ENCODE measurements around the gene CDC42EP5.
"Not testable (repeated sequence)": the region's sequence is repeated elsewhere in the genome, so short reads cannot be mapped to it uniquely, and the experiment has no call there.

CDC42EP5 gene, protein sequence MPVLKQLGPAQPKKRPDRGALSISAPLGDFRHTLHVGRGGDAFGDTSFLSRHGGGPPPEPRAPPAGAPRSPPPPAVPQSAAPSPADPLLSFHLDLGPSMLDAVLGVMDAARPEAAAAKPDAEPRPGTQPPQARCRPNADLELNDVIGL

DNA sequence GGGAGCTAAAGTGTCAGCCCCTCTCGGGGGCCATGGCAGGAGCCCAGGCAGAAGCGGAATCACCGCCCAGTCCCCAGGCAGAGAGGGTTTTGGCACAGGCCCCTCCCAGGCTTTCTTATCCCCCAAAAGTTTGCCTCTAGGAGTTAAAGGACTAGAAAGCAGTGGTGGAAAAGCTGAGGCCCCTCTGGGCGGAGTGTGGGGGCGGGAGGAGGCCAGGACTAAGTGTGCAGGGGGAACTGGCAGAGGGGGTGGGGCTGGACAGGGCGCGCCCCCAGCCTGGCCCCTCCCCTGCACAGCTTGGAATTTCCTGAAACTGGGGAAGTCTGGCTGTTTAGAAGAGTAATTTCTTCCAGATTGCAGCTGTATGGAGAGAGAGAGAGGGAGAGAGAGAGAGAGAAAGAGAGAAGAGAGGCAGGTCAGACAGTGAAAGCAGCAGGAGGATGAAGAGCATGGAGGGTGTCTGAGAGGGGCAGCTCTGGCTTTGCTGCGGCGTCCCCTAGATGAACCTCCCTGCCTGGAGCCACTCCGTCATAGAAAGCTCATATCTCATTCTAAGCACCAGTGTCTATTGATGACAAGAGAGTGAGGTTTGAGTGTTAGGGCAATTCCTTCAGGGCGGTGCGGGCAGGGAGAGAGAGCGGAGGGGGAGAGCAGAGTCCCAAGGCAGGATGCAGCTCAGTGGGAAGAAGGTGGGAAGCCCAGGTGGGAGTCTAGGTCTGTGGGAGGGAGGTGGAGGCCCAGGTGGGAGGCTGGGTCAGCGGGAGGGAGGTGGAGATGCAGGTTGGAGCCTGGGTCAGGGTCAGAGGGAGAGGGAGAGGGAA lies at the start of gene CDC42EP5:
Gene CDC42EP5 (minus strand): TSS at position 226 of the 821 bp plus-strand sequence. CDS start 7,749 bp downstream, outside the sequence.
- DNase-seq (ENCODE audit: low read depth) = peak; percentile 81

DNA sequence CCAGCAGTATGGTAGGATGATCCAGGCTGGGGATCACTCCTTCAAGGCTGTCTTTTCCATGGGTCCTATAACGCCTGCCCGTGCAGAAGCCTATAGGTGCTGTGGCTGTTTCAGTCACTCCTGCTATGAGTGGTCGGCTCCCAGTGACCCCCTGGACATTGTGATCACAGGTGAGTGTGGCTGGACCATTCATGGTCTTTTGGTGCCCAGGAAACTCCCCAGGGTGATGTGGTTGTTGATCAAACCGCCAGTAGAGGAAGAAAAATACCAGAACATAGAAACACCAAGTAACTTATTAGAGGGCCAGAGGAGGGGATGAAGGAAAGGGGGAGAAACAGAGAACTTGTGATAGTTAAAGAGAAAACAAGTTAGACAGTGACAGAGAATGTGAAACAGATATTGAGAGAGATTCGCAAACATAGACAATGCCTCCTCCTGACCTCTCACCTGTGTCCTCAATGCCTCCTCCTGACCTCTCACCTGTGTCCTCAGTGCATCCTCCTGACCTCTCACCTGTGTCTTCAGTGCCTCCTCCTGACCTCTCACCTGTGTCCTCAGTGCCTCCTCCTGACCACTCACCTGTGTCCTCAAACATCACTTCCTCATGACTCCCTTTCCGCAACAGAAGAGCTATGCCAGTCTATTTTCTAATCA lies 48.9 kb upstream of the CDC42EP5 start:
- DNase-seq (ENCODE audit: low read depth) = no peak

DNA sequence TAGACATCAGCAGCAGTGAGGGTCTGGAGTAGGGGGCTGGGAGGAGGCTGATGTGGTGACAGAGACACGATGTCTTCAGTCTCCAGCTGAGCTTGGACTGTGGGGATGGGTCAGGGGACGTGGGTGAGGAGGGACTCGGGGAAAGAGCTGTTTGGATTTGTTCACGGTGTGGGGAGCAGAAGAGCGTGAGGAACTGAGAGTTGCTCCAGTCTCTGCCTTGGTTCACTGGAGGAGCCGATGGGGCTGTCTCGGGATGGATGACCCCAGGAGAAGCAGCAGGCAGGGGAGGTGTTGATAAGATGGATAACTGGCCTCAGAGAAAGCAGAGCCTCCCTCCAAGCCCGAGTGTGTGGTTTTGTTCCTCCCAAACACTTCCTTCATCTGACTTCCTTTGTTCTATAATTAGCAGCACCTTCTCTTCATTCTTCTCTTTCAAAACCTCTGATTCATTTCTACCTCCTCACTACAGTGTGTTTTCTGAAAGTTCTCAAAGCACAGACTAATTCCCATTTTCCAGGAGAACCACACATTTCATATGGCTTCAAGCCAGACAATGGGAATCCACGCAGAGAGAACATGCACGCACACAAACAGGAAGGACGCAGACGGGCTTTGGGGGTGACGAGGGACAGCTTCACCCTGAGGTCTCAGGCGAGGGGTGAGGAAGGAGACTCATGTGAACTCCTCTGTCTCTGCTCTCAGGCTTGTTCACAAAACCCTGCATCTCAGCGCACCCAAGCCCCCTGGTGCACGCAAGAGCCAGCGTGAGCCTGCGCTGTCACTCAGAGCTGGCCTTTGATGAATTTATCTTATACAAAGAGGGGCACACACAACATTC lies 48.1 kb upstream of the CDC42EP5 start:
- DNase-seq (ENCODE audit: low read depth) = no peak

DNA sequence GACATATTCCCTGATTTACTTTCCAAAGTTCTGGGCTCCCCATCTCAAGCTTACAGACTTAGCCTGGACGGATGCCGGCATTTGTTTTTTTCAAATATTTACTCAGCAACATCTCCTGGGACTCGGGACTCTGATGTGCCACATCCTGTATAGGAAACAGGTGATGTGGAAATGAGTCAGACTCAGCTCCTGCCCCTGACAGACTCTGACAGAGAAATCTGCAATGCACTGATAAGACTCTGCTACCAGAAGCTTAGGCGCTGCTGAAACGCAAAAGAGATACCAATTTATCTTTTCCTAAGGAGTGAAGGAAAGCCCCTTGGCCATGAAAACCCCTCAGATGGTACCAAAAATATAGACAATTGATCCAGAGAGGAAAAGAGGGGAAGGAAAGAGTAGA lies 45.7 kb upstream of the CDC42EP5 start:
- no peak for DNase-seq (ENCODE audit: low read depth)

DNA sequence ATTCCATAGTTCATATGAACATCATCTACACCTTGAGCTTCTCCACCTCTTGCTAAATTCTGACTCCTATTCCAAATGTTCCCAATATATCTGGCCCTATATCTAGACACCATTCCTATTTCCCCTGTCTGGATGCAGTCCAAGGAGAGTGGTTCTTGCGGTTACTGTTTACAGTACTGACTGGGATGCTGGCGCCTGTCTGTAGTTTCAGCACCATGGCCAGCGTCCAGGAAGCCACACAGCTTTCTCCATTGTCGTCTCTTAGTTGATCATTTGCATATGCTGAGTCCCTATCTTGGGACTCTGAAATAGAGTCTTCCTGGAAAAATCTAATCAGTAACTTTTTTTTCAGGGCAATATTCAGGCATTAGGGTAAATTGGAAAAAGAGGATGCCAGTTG lies 44.4 kb upstream of the CDC42EP5 start:
- DNase-seq (ENCODE audit: low read depth) = no peak

DNA sequence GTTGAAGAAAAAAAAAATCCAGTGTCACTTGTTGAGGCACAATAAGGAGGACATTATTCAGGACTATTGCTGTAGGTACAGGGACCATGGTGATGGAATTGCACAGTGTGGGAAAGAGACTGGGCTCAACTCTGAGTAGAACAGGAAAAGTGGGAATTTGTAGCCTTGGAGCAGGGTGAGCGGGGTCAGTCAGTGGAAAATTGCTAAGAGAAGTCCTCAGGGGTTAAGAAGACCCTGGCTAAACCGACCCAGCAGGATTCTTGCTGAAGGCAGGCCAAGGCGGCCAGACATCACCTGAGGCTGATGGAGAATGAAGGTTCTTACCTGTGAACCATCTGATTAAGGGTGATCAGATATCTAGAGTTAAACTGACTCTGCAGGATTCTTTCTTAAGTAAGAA lies 42.1 kb upstream of the CDC42EP5 start:
- DNase-seq (ENCODE audit: low read depth) = no peak

DNA sequence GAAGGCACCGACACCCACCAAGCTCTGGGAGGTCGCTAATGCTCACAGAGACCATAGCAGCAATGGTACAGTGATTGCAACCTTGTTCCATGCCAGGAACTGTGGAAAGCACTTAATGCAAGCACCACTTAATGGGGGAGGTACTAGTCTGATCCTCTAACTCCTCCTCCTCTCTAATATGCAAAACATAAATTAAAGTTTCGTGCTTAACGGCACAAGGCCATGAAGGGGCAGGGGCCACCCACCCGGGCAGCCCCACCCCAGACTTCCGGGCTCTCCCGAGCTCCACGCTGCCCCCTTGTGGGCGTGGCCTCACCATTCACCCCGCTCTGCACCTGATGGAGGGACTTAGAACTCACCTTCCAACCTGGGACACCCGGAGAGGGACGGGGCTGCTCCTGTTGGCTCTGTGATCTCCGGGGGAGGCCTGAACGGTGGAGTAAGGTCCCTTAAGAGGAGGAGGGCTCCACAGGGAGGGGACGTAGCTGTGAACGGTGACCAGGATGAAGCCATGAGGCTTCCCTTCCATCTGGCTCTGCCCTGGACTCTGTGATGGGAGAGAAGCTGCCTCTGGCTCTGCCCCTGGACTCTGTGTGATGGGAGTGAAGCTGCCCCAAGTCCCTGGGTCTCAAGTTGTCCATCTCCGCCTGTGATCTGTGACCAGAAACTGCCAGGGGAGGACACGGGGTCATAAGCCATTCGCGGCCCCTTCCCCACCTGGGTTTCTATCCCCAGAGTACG lies 36.3 kb upstream of the CDC42EP5 start:
- DNase-seq (ENCODE audit: low read depth) = not testable (repeated sequence)

DNA sequence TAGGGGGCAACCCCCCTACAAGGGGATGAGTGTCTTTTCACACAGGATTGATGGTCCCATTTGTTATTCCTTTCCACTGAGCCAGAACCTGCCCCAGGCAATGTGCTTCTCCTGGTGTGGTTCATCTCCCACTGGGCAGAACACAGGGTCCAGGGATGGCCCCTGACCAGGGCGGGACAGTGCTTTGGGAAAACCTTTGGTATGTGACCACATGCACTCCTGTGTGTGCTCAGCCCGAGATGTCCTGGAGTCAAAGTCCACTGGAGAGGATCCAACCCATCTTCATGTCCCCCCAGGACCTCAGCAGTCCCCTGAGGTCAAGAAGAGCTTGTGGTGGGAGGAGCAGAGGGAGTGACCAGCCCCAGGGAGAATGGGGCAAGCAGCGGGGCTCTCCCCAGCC lies 35.4 kb upstream of the CDC42EP5 start:
- DNase-seq (ENCODE audit: low read depth) = not testable (repeated sequence)

DNA sequence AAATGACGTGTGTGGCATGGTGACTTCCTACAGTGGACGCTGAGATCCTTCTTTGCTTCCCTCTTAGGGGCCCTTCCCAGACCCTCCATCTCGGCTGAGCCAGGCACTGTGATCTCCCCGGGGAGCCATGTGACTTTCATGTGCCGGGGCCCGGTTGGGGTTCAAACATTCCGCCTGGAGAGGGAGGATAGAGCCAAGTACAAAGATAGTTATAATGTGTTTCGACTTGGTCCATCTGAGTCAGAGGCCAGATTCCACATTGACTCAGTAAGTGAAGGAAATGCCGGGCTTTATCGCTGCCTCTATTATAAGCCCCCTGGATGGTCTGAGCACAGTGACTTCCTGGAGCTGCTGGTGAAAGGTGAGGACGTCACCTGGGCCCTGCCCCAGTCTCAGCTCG lies 34.7 kb upstream of the CDC42EP5 start:
- no peak for DNase-seq (ENCODE audit: low read depth)

DNA sequence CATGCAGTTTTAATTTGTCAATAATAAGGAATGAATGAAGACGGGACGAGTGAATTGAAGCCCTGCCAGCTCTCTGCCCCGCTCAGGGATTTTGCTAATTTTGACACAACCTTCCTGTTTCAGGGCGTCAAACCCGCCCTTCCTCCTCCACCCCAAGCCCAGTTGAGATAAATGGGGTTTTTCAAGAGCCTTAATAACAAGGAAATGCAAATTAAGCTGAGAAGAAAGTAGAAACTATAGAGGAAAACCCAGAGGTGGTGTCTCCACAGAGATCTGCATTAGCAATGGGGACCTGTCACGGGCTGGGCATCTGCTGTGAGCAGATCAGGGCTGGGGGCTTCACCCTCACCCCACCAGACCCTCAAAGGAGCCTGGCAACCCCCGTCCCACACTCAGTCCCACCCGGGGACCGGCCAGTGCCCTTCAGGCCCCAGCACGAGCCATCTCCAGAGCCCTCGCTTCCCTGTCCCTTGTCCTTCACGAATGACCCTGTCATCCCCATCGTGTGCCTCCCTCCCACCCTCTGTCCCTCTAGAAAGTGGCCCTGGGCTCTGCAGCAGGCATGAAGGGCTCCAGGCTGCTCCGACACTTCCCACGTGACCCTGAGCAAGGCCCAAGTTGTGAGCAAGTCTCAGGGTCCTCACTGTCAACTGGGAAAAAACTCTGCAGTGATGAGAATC lies 34.1 kb upstream of the CDC42EP5 start:
- DNase-seq (ENCODE audit: low read depth) = not testable (repeated sequence)

DNA sequence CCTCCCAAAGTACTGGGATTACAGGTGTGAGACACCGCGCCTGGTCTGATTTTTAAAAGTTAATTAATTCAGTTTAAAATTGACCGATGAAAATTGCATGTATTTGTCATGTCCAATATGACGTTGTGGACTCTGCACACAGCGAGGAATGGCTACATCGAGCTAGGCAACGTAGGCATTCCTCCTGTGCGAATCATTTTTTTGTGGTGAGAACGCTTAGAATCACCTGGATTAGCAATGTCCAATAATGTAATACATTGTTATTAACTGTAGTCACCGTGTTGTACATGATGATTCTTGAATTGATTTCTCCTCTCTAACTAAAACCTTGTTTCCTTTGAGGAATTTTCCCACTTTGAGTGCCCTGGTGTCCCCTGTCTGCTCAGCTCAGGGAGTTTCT lies 33.0 kb upstream of the CDC42EP5 start:
- no peak for DNase-seq (ENCODE audit: low read depth)

DNA sequence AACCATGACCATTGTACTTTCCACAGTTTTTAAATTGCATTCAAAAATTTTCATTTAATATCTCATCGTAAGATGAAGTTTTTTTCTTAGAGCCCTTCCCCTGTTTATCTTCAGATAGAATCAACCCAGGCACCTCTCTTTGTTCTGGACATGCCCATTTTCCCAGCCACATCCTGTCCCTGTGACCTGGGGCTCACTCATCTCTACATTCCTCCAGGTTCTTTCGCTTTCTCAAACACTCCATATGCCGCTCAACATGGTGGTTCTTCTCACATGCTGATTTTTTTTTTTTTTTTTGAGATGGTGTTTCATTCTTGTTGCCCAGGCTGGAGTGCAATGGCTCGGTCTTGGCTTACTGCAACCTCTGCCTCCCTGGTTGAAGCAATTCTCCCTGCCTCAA lies 32.4 kb upstream of the CDC42EP5 start:
- not testable (repeated sequence) for DNase-seq (ENCODE audit: low read depth)

DNA sequence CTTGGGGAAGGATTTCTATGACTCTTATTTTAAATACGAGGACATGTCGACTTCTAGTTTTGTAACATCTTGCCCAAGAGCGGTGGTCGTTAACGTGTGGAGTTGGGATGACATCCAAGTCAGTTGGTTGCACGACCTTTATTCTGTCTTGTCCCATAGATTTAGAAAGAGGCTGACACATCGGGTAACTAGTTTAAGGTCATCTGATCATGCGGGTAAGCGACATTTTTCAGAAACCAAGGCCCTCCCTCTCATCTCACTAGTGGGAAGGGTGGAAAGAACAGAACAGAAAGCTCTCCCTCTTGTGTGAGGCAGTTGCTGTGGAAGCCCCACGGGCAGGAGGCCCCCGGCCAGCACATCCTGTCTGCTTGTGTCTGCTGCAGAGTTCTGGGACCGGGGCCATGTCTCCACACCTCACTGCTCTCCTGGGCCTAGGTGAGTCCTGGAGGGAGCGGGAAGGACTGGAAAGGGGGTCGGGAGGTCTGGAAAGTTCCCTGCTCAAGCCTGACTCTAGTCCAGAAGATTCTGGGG lies 29.5 kb upstream of the CDC42EP5 start, which contains the start of gene LAIR2:
Gene LAIR2 (plus strand): TSS at position 314 of the 531 bp plus-strand sequence. CDS start 88 bp downstream, at position 402.
- no peak for DNase-seq (ENCODE audit: low read depth)

DNA sequence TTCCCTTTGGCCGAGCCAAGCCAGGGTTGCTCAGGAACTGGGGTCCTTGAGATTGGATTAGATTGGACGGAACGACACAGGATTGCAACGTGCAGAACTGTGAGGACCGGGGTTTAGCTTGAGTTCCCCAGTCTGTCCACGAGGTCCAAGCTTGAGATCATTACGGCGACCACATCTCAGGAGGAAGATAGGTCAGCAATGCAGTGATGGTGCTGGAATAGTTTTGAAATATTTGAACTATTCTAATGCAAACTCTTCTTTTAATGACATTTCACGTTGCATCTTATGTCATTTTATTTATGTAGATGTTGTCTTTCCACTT lies 25.3 kb upstream of the CDC42EP5 start:
- DNase-seq (ENCODE audit: low read depth) = not testable (repeated sequence)

DNA sequence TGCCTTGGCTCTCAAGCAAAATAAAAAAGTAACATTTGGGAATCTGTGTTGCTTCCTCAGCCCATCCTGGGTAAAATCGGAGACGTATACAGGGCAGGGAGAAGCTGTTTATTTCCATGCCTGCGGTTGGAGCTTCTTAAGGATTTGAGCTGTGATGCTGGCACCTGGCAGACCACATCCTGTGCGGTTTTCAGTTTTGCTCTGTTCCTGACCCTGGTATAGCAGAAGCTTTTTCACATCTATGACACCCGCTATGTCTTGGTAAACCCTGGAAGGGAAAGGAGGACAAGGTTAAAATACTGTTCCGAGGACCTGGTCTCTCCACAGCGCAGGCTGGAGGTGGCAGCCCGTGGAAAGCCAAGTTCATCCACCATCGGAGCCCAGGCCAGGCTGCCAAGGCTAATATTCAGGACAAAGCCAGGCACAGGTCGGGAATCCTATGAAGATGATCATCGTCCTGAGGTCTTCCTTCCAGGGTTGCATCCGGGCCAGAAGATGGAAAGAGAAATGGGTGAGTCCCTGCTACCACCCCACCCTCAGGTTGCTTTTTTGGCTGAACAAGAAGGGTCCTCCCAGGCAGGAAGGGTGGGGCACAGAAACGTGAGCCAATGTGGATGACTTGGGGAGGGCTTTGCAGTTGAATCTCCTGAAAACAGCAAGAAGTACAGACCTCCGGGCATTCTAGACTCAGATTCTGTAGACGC lies 24.8 kb upstream of the CDC42EP5 start:
- DNase-seq (ENCODE audit: low read depth) = not testable (repeated sequence)

DNA sequence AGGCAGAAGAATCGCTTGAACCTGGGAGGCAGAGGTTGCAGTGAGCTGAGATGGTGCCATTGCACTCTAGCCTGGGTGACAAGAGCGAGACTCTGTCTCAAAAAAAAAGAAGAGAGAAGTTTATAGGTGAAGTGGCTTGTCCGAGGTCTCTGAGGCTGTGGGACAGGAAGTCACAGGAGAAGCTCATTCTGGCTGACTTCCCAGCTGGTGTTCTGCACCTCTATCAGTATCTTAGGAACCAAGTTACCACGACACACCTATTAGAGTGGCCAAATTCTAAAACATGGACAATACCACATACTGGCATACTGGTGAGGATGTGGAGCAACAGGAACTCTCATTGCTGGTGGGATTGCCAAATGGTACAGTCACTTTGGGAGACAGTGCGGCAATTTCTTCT lies 22.2 kb upstream of the CDC42EP5 start:
- DNase-seq (ENCODE audit: low read depth) = not testable (repeated sequence)

DNA sequence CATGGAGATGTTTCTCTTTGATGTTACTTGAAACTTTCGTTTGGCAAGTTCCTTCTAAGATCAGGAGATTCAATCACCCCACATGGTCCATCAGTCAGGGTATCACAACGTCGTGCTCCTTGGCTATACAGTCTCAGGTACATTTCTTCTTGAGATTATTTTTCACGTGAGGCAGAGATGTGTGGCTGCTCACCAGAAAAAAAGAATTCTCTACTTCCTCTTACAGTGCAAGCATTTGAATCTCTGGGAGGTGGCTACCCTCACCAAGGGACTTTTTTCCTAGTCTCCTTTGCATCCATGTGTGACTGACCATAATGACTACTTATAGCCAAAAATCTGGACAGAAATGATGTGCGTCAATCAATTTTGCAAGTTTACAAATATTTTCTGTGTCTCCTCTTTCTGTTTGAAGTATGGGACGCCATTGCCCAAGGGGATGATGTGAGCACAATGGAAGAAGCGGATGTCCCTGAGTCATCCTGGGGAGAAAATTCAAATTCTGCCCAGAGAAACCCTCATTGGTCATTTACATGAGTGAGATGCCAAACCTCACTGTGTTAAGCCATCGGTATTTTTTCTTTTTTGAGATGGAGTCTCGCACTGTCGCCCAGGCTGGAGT lies 21.0 kb upstream of the CDC42EP5 start:
- no peak for DNase-seq (ENCODE audit: low read depth)

DNA sequence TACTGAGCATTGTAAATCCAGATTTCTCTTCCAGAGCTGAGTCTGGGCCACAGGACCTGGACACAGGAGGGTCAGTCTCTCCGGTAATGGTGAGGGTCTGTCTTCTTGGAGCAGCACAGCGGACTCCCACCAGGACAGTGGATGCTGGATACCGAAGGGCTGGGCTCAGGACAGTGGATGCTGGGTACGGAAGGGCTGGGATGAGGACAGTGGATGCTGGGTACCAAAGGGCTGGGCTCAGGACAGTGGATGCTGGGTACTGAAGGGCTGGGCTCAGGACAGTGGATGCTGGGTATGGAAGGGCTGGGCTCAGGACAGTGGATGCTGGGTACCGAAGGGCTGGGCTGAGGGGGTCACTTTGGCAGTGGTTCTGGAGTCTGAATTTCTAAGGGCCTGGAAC lies 20.0 kb upstream of the CDC42EP5 start:
- DNase-seq (ENCODE audit: low read depth) = not testable (repeated sequence)

DNA sequence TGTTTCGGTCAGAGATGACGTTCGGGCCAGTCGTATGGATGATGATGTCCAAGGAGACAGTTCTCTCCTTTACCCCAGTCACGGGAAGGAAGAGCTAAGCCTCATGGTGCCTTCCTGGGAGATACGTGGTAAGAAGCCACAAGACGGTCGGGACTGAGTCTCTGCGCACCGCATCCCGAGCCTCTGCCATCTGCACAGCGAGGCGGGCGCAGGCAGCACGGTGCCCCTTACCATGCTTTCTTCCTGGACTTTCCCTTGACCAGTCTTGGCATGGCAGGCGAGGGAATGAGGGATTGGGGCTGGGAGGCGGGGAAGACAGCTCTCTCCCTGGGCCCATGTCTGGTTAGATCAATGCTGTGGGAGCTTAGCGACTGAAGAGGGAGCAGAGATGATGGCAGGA lies 19.5 kb upstream of the CDC42EP5 start:
- no peak for DNase-seq (ENCODE audit: low read depth)

DNA sequence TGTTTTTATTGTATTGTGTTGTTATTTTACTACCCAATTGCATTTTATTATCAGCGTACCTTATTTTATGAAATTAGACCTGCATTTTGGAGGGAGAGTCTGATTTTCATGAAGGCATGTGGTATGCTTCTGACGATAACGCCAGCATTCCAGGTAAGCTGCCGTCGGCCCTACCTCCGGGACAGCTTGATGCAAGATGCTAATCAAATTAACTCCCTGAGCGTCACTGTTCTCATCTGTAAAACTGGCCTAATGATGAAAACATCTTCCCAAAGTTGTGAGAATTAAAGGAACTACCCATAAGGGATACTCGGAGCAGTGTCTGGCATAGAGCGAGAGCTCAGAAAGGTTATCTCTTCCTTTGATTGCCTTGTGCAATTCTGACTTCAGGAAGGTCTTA lies 16.7 kb upstream of the CDC42EP5 start:
- DNase-seq (ENCODE audit: low read depth) = no peak
